Upper lobe of left lung (tissue), 6 donors: ENCODE results near the gene CABP1. TPM values are rescaled to one million over a fixed set of nuclear protein-coding genes. Genes with fewer than 3 reads are reported as not detected.

Experiments
- ATAC-seq, 2 donors: fragments of 200-7000 bp; cut with Tn5 transposase; one replicate each; pipeline ENCODE4 v1.9.1; 2022; ENCODE audit warnings: mild to moderate bottlenecking in 2 of 2, moderate library complexity in 2 of 2; ENCODE audit not compliant: low FRiP score in 2 of 2
- DNase-seq, 2 donors: peaks; one replicate each; pipeline ENCODE4 v3.0.0-alpha.2; 2019 to 2020
- H3K27ac ChIP-seq, 4 donors: fragments of 200-600 bp; sonication (generic); one replicate each; pipeline ENCODE4 v1.5.1; 2016 to 2019
- H3K27me3 ChIP-seq, 4 donors: fragments of 200-600 bp; sonication (generic); one replicate each; pipeline ENCODE4 v1.5.1; 2017 to 2019
- H3K36me3 ChIP-seq, 4 donors: fragments of 200-600 bp; sonication (generic); one replicate each; pipeline ENCODE4 v1.5.1; 2016 to 2019
- H3K4me1 ChIP-seq, 4 donors: fragments of 200-600 bp; sonication (generic); one replicate each; pipeline ENCODE4 v1.5.1; 2018 to 2019
- H3K4me3 ChIP-seq, 4 donors: fragments of 200-600 bp; sonication (generic); one replicate each; pipeline ENCODE4 v1.5.1; 2017 to 2019; ENCODE audit warnings: mild to moderate bottlenecking in 2 of 4, moderate library complexity in 1 of 4
- H3K9me3 ChIP-seq, 4 donors: fragments of 200-600 bp; sonication (generic); one replicate each; pipeline ENCODE4 v1.5.1; 2018 to 2019
- EP300 ChIP-seq, 4 donors: sonication (generic); formaldehyde crosslinking; IDR thresholded peaks; one replicate each; pipeline ENCODE4 v1.5.1; 2017; ENCODE audit warnings: antibody characterized with exemption in 4 of 4, control low read depth in 2 of 4
- POLR2A ChIP-seq, 4 donors: fragments of 450-650 bp; IDR thresholded peaks; one replicate each; pipeline ENCODE4 v1.5.1; 2016 to 2017; ENCODE audit warnings: antibody characterized with exemption in 4 of 4, mild to moderate bottlenecking in 2 of 4
- POLR2AphosphoS5 ChIP-seq, 2 donors: sonication (generic); formaldehyde crosslinking; IDR thresholded peaks; one replicate each; pipeline ENCODE4 v1.5.1; 2017; ENCODE audit warnings: antibody characterized with exemption in 2 of 2
- WGBS, 2 donors: methylation state at CpG; one replicate each; pipeline ENCODE4 v1.1.5; 2017 to 2018; 5-methylcytosine and 5-hydroxymethylcytosine counted together
- total RNA-seq, 6 donors: library from RNA; depleted of rRNA in 4 of 6; stranded (reverse); fragments of >200 nt in 4 of 6; gene quantifications; one replicate each; pipeline versions ENCODE4 v1.1.0 to v1.2.1, GENCODE V29; 2016 to 2021
- TF ChIP-seq, protein P1 (sequence below), 6 experiments: fragments of 450-650 bp in 4 of 6; fragments of 200-600 bp in 2 of 6; sonication (generic) in 2 of 6; IDR thresholded peaks; one replicate each; pipeline ENCODE4 v1.5.1; 2016 to 2019; ENCODE audit warnings: antibody characterized with exemption in 6 of 6
- donor health status: DM: no; HTN: no; CAD: no; lungs with moderate emphysema.
- donor health status: DM: no; HTN: yes; CAD: no; lungs with severe emphysema.

CABP1 gene
- total RNA-seq, 6 donors from 2014 or later = 1.2 to 2.1 TPM; not detected in 4

- H3K27me3 ChIP-seq = no peaks in the 10 kb centered on the region
- no peak overlapping the region for H3K27ac ChIP-seq
- ATAC-seq (no peak), DNase-seq (no peak)
- no peak overlapping the region for H3K4me3 ChIP-seq
- no peaks in the 10 kb centered on the region for H3K36me3 ChIP-seq
- TF ChIP-seq POLR2A (IDR thresholded peaks at IDR 0.05) = no peak
- TF ChIP-seq EP300 (IDR thresholded peaks at IDR 0.05) = no peak
- TF ChIP-seq, protein P1, sequence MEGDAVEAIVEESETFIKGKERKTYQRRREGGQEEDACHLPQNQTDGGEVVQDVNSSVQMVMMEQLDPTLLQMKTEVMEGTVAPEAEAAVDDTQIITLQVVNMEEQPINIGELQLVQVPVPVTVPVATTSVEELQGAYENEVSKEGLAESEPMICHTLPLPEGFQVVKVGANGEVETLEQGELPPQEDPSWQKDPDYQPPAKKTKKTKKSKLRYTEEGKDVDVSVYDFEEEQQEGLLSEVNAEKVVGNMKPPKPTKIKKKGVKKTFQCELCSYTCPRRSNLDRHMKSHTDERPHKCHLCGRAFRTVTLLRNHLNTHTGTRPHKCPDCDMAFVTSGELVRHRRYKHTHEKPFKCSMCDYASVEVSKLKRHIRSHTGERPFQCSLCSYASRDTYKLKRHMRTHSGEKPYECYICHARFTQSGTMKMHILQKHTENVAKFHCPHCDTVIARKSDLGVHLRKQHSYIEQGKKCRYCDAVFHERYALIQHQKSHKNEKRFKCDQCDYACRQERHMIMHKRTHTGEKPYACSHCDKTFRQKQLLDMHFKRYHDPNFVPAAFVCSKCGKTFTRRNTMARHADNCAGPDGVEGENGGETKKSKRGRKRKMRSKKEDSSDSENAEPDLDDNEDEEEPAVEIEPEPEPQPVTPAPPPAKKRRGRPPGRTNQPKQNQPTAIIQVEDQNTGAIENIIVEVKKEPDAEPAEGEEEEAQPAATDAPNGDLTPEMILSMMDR (IDR thresholded peaks at IDR 0.05) = no peak
- no peak for TF ChIP-seq POLR2AphosphoS5 (IDR thresholded peaks at IDR 0.05)
- H3K9me3 ChIP-seq = no peaks in the 10 kb centered on the region
- 88 to 92% methylated on average over 17 to 19 of the region's 22 CpGs for WGBS, 2 donors
- H3K4me1 ChIP-seq = no peaks in the 10 kb centered on the region
Observed at GRCh38 chr12:120658286-120659150, 18.1 kb downstream of the CABP1 start.

- 53 to 60% methylated on average over 8 of the region's 8 CpGs for WGBS, 2 donors
- DNase-seq = no peak
Observed at GRCh38 chr12:120659151-120659525, 18.7 kb downstream of the CABP1 start.

GRCh38 chr12:120661432-120661831 lies 21.0 kb downstream of the CABP1 start:
- DNase-seq = no peak
- TF ChIP-seq, protein P1 (IDR thresholded peaks at IDR 0.05) = no peak
- TF ChIP-seq EP300 (IDR thresholded peaks at IDR 0.05) (no peak), POLR2AphosphoS5 (IDR thresholded peaks at IDR 0.05) (no peak), POLR2A (IDR thresholded peaks at IDR 0.05) (no peak)
- WGBS, 2 donors = 42 to 73% methylated on average over 2 of the region's 2 CpGs
- H3K36me3 ChIP-seq = no peaks in the 10 kb centered on the region
- no peak overlapping the region for H3K4me3 ChIP-seq
- ATAC-seq = no peak
- no peak overlapping the region for H3K27ac ChIP-seq
- H3K4me1 ChIP-seq = no peaks in the 10 kb centered on the region
- H3K27me3 ChIP-seq = no peaks in the 10 kb centered on the region
- H3K9me3 ChIP-seq = no peaks in the 10 kb centered on the region

More at GRCh38 chr12:120659151-120659525, 18.7 kb downstream of the CABP1 start:
- no peak overlapping the region for H3K27ac ChIP-seq
- no peaks in the 10 kb centered on the region for H3K36me3 ChIP-seq
- no peaks in the 10 kb centered on the region for H3K27me3 ChIP-seq
- no peak overlapping the region for H3K4me3 ChIP-seq
- no peaks in the 10 kb centered on the region for H3K4me1 ChIP-seq
- no peaks in the 10 kb centered on the region for H3K9me3 ChIP-seq
- TF ChIP-seq, protein P1 (IDR thresholded peaks at IDR 0.05) = no peak
- no peak for TF ChIP-seq POLR2AphosphoS5 (IDR thresholded peaks at IDR 0.05)
- no peak for ATAC-seq

- no peak overlapping the region for H3K27ac ChIP-seq
- no peak overlapping the region for H3K4me3 ChIP-seq
- H3K36me3 ChIP-seq = no peaks in the 10 kb centered on the region
- TF ChIP-seq POLR2A (IDR thresholded peaks at IDR 0.05) (no peak), POLR2AphosphoS5 (IDR thresholded peaks at IDR 0.05) (no peak), EP300 (IDR thresholded peaks at IDR 0.05) (no peak)
- TF ChIP-seq, protein P1 (IDR thresholded peaks at IDR 0.05) = no peak
- ATAC-seq = no peak
- H3K9me3 ChIP-seq = no peaks in the 10 kb centered on the region
- H3K4me1 ChIP-seq = no peaks in the 10 kb centered on the region
- no peaks in the 10 kb centered on the region for H3K27me3 ChIP-seq
- no peak for DNase-seq
- WGBS, 2 donors = 66 to 79% methylated on average over 3 of the region's 3 CpGs
Observed at GRCh38 chr12:120662879-120663278, 22.5 kb downstream of the CABP1 start.

GRCh38 chr12:120663741-120664140 lies 23.3 kb downstream of the CABP1 start:
- H3K27ac ChIP-seq = no peak overlapping the region
- no peaks in the 10 kb centered on the region for H3K36me3 ChIP-seq
- TF ChIP-seq, protein P1 (IDR thresholded peaks at IDR 0.05) = no peak
- TF ChIP-seq POLR2A (IDR thresholded peaks at IDR 0.05) (no peak), POLR2AphosphoS5 (IDR thresholded peaks at IDR 0.05) (no peak), EP300 (IDR thresholded peaks at IDR 0.05) (no peak)
- H3K27me3 ChIP-seq = no peaks in the 10 kb centered on the region
- no peaks in the 10 kb centered on the region for H3K4me1 ChIP-seq
- DNase-seq (no peak), ATAC-seq (no peak)
- no peak overlapping the region for H3K4me3 ChIP-seq
- whole genome bisulfite sequencing, 2 donors = 77 to 92% methylated on average over 5 of the region's 5 CpGs
- no peaks in the 10 kb centered on the region for H3K9me3 ChIP-seq
